Mesothelial cell of epicardium (in vitro differentiated cells): Measurements from ENCODE around the gene LONP1. TPM values are rescaled to one million over a fixed set of nuclear protein-coding genes. Genes with fewer than 3 reads are reported as not detected.

Source experiments
- DNase-seq, 2 experiments: peaks; one replicate each; pipeline ENCODE4 v3.0.0; 2021; ENCODE audit warnings: low spot score in 2 of 2; ENCODE audit not compliant: unreplicated experiment in 2 of 2
- H3K27ac Mint-ChIP-seq: 2 replicates; pipeline ENCODE4 v1.8.0; 2021; ENCODE audit warnings: mixed read lengths
- H3K27me3 Mint-ChIP-seq: 2 replicates; pipeline ENCODE4 v1.8.0; 2021; ENCODE audit warnings: low read depth, mixed read lengths
- H3K36me3 Mint-ChIP-seq: 2 replicates; pipeline ENCODE4 v1.8.0; 2021; ENCODE audit warnings: mixed read lengths
- H3K4me1 Mint-ChIP-seq: 2 replicates; pipeline ENCODE4 v1.8.0; 2021; ENCODE audit warnings: mixed read lengths
- H3K4me3 Mint-ChIP-seq: 2 replicates; pipeline ENCODE4 v1.8.0; 2021; ENCODE audit warnings: mild to moderate bottlenecking, moderate library complexity, mixed read lengths
- H3K9me3 Mint-ChIP-seq: 2 replicates; pipeline ENCODE4 v1.8.0; 2021; ENCODE audit warnings: mixed read lengths
- CTCF ChIP-seq: fragments of 200-600 bp; sonication (generic); IDR thresholded peaks from one replicate; pipeline ENCODE4 v1.5.0; 2021; ENCODE audit warnings: antibody characterized with exemption; ENCODE audit not compliant: unreplicated experiment
- total RNA-seq: library from RNA; stranded (reverse); gene quantifications from 3 replicates; pipeline ENCODE4 v1.2.1, GENCODE V29; 2021

Gene LONP1
- total RNA-seq, 1 donor from 2014 or later: 69.8 TPM

- Mint-ChIP-seq H3K4me3 (no peak overlapping the region), H3K9me3 (no peaks in the 10 kb centered on the region), H3K27me3 (no peaks in the 10 kb centered on the region), H3K4me1 (peaks cover 5% of the 10 kb centered on the region), H3K36me3 (peaks cover 43% of the 10 kb centered on the region), H3K27ac (no peak overlapping the region)
- TF ChIP-seq CTCF: no peak
- no peak for DNase-seq
These were observed 75.9 kb downstream of the LONP1 start for GRCh38 chr19:5644037-5644436.

GRCh38 chr19:5643060-5643459 is 76.9 kb downstream of the LONP1 start:
- no peaks in the 10 kb centered on the region for H3K9me3 Mint-ChIP-seq
- H3K27me3 Mint-ChIP-seq: no peaks in the 10 kb centered on the region
- H3K4me1 Mint-ChIP-seq: peaks cover 8% of the 10 kb centered on the region
- TF ChIP-seq CTCF: no peak
- H3K27ac Mint-ChIP-seq: no peak overlapping the region
- peaks cover 38% of the 10 kb centered on the region for H3K36me3 Mint-ChIP-seq
- no peak overlapping the region for H3K4me3 Mint-ChIP-seq
- no peak for DNase-seq

GRCh38 chr19:5642204-5642603 is 77.7 kb downstream of the LONP1 start:
- H3K36me3 Mint-ChIP-seq: peaks cover 33% of the 10 kb centered on the region
- no peak for TF ChIP-seq CTCF
- H3K27ac Mint-ChIP-seq: no peak overlapping the region
- H3K9me3 Mint-ChIP-seq: no peaks in the 10 kb centered on the region
- no peak overlapping the region for H3K4me3 Mint-ChIP-seq
- no peak for DNase-seq
- H3K27me3 Mint-ChIP-seq: no peaks in the 10 kb centered on the region
- H3K4me1 Mint-ChIP-seq: peaks cover 15% of the 10 kb centered on the region

Other genes with a start within 250 kb of the LONP1 start
- gene TINCR, start 152.2 kb downstream of the LONP1 start, total RNA-seq: 2.5 to 4.3 TPM (median 2.5 TPM) in 3 replicates
- gene SAFB2, start 97.4 kb downstream of the LONP1 start, total RNA-seq: 70.5 to 80.3 TPM (median 78.4 TPM) in 3 replicates
- 139 to 147 TPM (median 142 TPM) in 3 replicates for gene SAFB, start 97.1 kb downstream of the LONP1 start, total RNA-seq
- 30.0 to 32.3 TPM (median 30.7 TPM) in 3 replicates for gene MICOS13, start 39.6 kb downstream of the LONP1 start, total RNA-seq
- 15.9 to 16.7 TPM (median 16.0 TPM) in 3 replicates for gene HSD11B1L, start 39.1 kb downstream of the LONP1 start, total RNA-seq
- 947 to 1,016 TPM (median 998 TPM) in 3 replicates for gene RPL36, start 29.9 kb downstream of the LONP1 start, total RNA-seq
- gene CATSPERD, start 491 bp upstream of the LONP1 start, total RNA-seq: not detected in 3 replicates
- 5.4 to 6.0 TPM (median 5.9 TPM) in 3 replicates for gene PRR22, start 64.6 kb upstream of the LONP1 start, total RNA-seq
- 54.0 to 61.1 TPM (median 56.9 TPM) in 3 replicates for gene DUS3L, start 71.0 kb upstream of the LONP1 start, total RNA-seq
- 1.7 to 2.8 TPM (median 2.4 TPM) in 3 replicates for gene NRTN, start 84.9 kb upstream of the LONP1 start, total RNA-seq
- 0.32 TPM in 1 of 3 replicates, not detected in the others for gene FUT6, start 119.6 kb upstream of the LONP1 start, total RNA-seq
- gene FUT3, start 131.3 kb upstream of the LONP1 start, total RNA-seq: 0.49 to 1.1 TPM (median 0.90 TPM) in 3 replicates
- 0.47 to 0.79 TPM (median 0.73 TPM) in 3 replicates for gene FUT5, start 150.4 kb upstream of the LONP1 start, total RNA-seq
- gene NDUFA11, start 183.6 kb upstream of the LONP1 start, total RNA-seq: 229 to 235 TPM (median 233 TPM) in 3 replicates
- gene VMAC, start 184.7 kb upstream of the LONP1 start, total RNA-seq: 11.0 to 12.3 TPM (median 11.0 TPM) in 3 replicates
- gene CAPS, start 194.1 kb upstream of the LONP1 start, total RNA-seq: 16.2 to 17.2 TPM (median 16.7 TPM) in 3 replicates